A549 (cell line): Measurements from ENCODE around the gene CD53. TPM values are rescaled to one million over a fixed set of nuclear protein-coding genes. Genes with fewer than 3 reads are reported as not detected.
A peak's percentile ranks its signal among the peaks of the same experiment; 100 is the strongest.

ENCODE experiments used
- ATAC-seq, 2 experiments: fragments of 200-7000 bp in 1 of 2; fragments of >200 bp in 1 of 2; cut with Nextera tagmentation in 1 of 2; cut with Tn5 transposase in 1 of 2; 3 replicates each; pipeline versions ENCODE4 v1.8.0 to v1.9.1; 2018 to 2020; ENCODE audit warnings: mild to moderate bottlenecking in 1 of 2, moderate library complexity in 1 of 2
- CTCF ChIA-PET: fragments of 300-600 bp; sonication (Branson Sonifier 250); formaldehyde crosslinking; extraction: SDS; loops from one replicate; lab custom pipeline; 2021; ENCODE audit warnings: antibody characterized with exemption, inconsistent platforms; lab: Yijun Ruan, JAX
- POLR2A ChIA-PET: fragments of 350-600 bp; formaldehyde crosslinking; extraction: SDS; loops from one replicate; lab custom pipeline; 2021; ENCODE audit warnings: antibody characterized with exemption, inconsistent platforms; lab: Yijun Ruan, JAX
- DNase-seq, 2 experiments: peaks; one replicate each; pipeline versions ENCODE4 v3.0.0 to v3.0.0-alpha.2; 2011 to 2016; ENCODE audit warnings: low read depth in 1 of 2, low spot score in 1 of 2
- FAIRE-seq: peaks from 2 replicates; lab custom pipeline; 2011; peaks lifted over from hg19 to GRCh38; lab: Jason Lieb, UNC
- H3K27ac ChIP-seq, 2 experiments: fragments of >200 bp; sonication (Bioruptor Twin); formaldehyde crosslinking; 3 replicates each; pipeline ENCODE4 v1.5.1; 2016 to 2017
- H3K4me1 ChIP-seq: fragments of >200 bp; sonication (Bioruptor Twin); formaldehyde crosslinking; 3 replicates; pipeline ENCODE4 v1.6.1; 2016
- H3K4me2 ChIP-seq: fragments of >200 bp; sonication (Bioruptor Twin); formaldehyde crosslinking; 3 replicates; pipeline ENCODE4 v1.6.1; 2016
- H3K4me3 ChIP-seq: fragments of >200 bp; sonication (Bioruptor Twin); formaldehyde crosslinking; 3 replicates; pipeline ENCODE4 v1.5.1; 2016
- H3K9me3 ChIP-seq: fragments of >200 bp; sonication (Bioruptor Twin); formaldehyde crosslinking; 3 replicates; pipeline ENCODE4 v1.6.1; 2016
- CBX2 ChIP-seq: fragments of 200-600 bp; sonication (generic); IDR thresholded peaks from 2 replicates; pipeline ENCODE4 v1.6.1; 2016; ENCODE audit warnings: low read depth, mild to moderate bottlenecking, borderline replicate concordance
- CEBPB ChIP-seq, 2 experiments: fragments of >200 bp in 1 of 2; sonication (Bioruptor Twin) in 1 of 2; formaldehyde crosslinking in 1 of 2; IDR thresholded peaks; 2 replicates each; pipeline ENCODE4 v1.6.1; 2012 to 2016
- CTCF ChIP-seq: fragments of >200 bp; sonication (Bioruptor Twin); formaldehyde crosslinking; IDR thresholded peaks from 3 replicates; pipeline ENCODE4 v1.5.1; 2016
- ELK1 ChIP-seq: fragments of 150-350 bp; IDR thresholded peaks from 2 replicates; pipeline ENCODE4 v1.6.1; 2014; ENCODE audit warnings: low read depth, mild to moderate bottlenecking, low read length
- EP300 ChIP-seq, 2 experiments: fragments of >200 bp; sonication (Bioruptor Twin); formaldehyde crosslinking; IDR thresholded peaks; 2 replicates in 1 of 2; 3 replicates in 1 of 2; pipeline ENCODE4 v1.6.1; 2016 to 2017
- FOSB ChIP-seq: fragments of 250-450 bp; sonication (Bioruptor Pico); IDR thresholded peaks from 2 replicates; pipeline ENCODE4 v1.5.0; 2020; ENCODE audit warnings: mild to moderate bottlenecking, moderate library complexity
- HES2 ChIP-seq: fragments of >200 bp; sonication (Bioruptor Twin); formaldehyde crosslinking; IDR thresholded peaks from 2 replicates; pipeline ENCODE4 v1.6.1; 2016
- RNF2 ChIP-seq: fragments of 200-600 bp; sonication (generic); IDR thresholded peaks from 2 replicates; pipeline ENCODE4 v1.6.1; 2016; ENCODE audit warnings: low read depth, mild to moderate bottlenecking, antibody characterized with exemption, moderate library complexity, borderline replicate concordance
- ZC3H11A ChIP-seq: fragments of 450-650 bp; IDR thresholded peaks from 2 replicates; pipeline ENCODE4 v1.6.1; 2014; ENCODE audit warnings: antibody characterized with exemption, mild to moderate bottlenecking
- ZNF302 ChIP-seq: fragments of 250-450 bp; sonication (Bioruptor Pico); IDR thresholded peaks from 2 replicates; pipeline ENCODE4 v1.9.0; 2021; ENCODE audit warnings: inconsistent platforms, mild to moderate bottlenecking, moderate library complexity
- WGBS: methylation state at CpG from one replicate; pipeline ENCODE4 v1.1.6; 2017; ENCODE audit errors: missing lambda C conversion rate; 5-methylcytosine and 5-hydroxymethylcytosine counted together
- polyA plus RNA-seq, 4 experiments: library from polyadenylated mRNA; depleted of rRNA in 3 of 4; stranded (reverse); fragments of >200 nt; fragmentation: RNase III in 1 of 4; extraction: RNeasy Plus Mini Kit Qiagen cat#74134 plus additional on column Dnase treatment in 1 of 4; gene quantifications; 2 replicates in 3 of 4; 3 replicates in 1 of 4; pipeline ENCODE4 v1.2.3, GENCODE V29; 2011 to 2017

Gene CD53
- polyA plus RNA-seq, 2 of the 4 experiments (the other 2 are of a cell fraction), result not detected

- Histone ChIP-seq H3K4me2 (no peak overlapping the region), H3K9me3 (no peaks in the 10 kb centered on the region), H3K4me3 (no peak overlapping the region), H3K27ac (no peak overlapping the region), H3K4me1 (no peaks in the 10 kb centered on the region)
- ATAC-seq, result no peak
- TF ChIP-seq ELK1 (no peak), RNF2 (no peak), CBX2 (no peak), ZNF302 (CRISPR knock-in tag) (no peak), EP300 (IDR thresholded peaks at IDR 0.05) (no peak), FOSB (CRISPR knock-in tag) (no peak), CTCF (no peak), ZC3H11A (no peak), CEBPB (IDR thresholded peaks at IDR 0.05) (no peak), HES2 (no peak)
- no peak for FAIRE-seq
- CTCF ChIA-PET, result interaction anchor here (0.9 kb wide), 1 partner anchor 44 kb away, joined by 3 read pairs; no protein-coding TSS in a partner anchor
- POLR2A ChIA-PET, result interaction anchor here (2.0 kb wide), 1 partner anchor 16 kb away, joined by 11 read pairs; the partner anchor contains the start of gene LRIF1
- peak in 1 of 2 experiments; percentile 5 for DNase-seq
- WGBS, result 83% methylated on average over 10 of the region's 10 CpGs
Measured at GRCh38 chr1:110948038-110948810, 75.3 kb downstream of the CD53 start.

Other genes with a start within 250 kb of the CD53 start
- not detected in 2 replicates for gene KCNA3, start 198.2 kb upstream of the CD53 start, polyA plus RNA-seq (2011; rRNA removed)
- not detected in 3 replicates for gene KCNA3, start 198.2 kb upstream of the CD53 start, polyA plus RNA-seq (2017; fragmentation: RNase III; extraction: RNeasy Plus Mini Kit Qiagen cat#74134 plus additional on column Dnase treatment)
- gene LRIF1, start 90.8 kb downstream of the CD53 start, polyA plus RNA-seq (2011; rRNA removed), result 29.1 and 40.8 TPM in 2 replicates
- gene LRIF1, start 90.8 kb downstream of the CD53 start, polyA plus RNA-seq (2017; fragmentation: RNase III; extraction: RNeasy Plus Mini Kit Qiagen cat#74134 plus additional on column Dnase treatment), result 15.5 to 16.3 TPM (median 16.3 TPM) in 3 replicates